Measurements from ENCODE around the gene ZNF277. TPM values are rescaled to one million over a fixed set of nuclear protein-coding genes. Genes with fewer than 3 reads are reported as not detected.

ZNF277 gene
- total RNA-seq, 2 donors from 2014 or later: 20.1 to 22.3 TPM

GRCh38 chr7:112182749-112183148, 23.7 kb upstream of the ZNF277 start:
- intact Hi-C loops (cut with DNase I, micrococcal nuclease): no loop called here
- peak in 1 of 2 donors; percentile 8 for DNase-seq
- ATAC-seq: no peak

DNA sequence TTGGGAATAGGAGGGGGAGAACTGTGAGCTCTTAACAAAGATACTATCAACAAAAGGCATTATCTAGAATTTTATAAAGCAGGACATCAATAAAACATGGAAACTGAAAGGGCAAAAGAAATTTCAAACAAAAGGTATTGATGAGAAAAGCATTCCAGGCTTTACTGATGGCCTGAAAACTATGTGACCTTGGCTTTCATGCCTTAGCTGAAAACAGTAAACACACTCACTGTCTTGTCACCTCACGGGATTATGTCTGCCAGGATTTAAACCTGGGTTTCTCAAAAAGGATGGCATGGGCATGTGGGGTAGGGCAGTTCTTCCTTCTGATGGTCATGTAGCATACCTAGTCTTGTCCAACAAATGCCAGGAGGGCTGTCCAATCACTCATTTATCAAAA, 23.2 kb upstream of the ZNF277 start:
- no peak for ATAC-seq
- no peak for DNase-seq
- intact Hi-C loops (cut with DNase I, micrococcal nuclease): no loop called here

DNA sequence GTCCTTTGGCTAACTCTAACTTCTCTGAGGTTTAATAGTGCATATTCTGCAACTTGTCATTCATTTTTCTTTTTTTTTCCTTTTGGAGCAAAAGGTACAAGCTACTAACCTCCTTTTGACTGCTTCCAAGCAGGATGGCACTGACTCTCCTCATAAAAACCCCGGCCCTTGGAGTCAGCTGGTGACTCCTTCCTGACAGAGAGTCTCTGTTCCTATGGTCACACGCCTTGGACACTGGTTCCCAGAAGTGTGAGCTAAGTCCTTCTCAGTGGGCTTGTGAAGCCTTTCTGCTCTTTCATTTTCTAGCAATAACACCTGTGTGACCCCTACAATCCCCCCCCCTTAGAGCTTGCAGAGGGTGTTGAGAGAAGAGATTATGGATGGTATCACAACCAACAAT, 22.0 kb upstream of the ZNF277 start:
- ATAC-seq: no peak
- intact Hi-C loops (cut with DNase I, micrococcal nuclease): no loop called here
- DNase-seq: no peak

GRCh38 chr7:112185005-112185834, 21.3 kb upstream of the ZNF277 start:
- ATAC-seq: no peak
- intact Hi-C loops (cut with DNase I, micrococcal nuclease): no loop called here
- no peak for DNase-seq

DNA sequence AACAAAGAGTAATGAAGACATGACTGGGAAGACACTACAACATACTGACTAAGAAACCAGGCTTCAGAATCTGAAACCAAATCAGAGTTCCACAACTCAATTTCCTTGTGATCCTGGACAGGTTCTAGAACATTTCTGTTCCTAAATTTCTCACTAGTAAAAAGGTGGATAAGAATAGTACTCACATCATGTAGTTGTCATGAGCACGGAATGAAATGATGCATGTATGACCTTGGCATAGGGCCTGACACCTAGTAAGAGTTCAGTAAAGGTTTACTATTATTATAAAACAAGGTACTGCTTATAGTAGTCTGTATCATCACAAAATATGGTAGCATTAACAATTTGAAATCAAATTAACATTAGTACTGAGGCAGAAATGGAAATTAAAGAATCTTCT, 20.2 kb upstream of the ZNF277 start:
- DNase-seq (no peak), ATAC-seq (no peak)
- intact Hi-C loops (cut with DNase I, micrococcal nuclease): no loop called here

GRCh38 chr7:112188257-112188656, 18.2 kb upstream of the ZNF277 start:
- ATAC-seq (no peak), DNase-seq (no peak)
- intact Hi-C loops (cut with DNase I, micrococcal nuclease): no loop called here

GRCh38 chr7:112189691-112190090, 16.8 kb upstream of the ZNF277 start:
- no peak for DNase-seq
- intact Hi-C loops (cut with DNase I, micrococcal nuclease): no loop called here

DNA sequence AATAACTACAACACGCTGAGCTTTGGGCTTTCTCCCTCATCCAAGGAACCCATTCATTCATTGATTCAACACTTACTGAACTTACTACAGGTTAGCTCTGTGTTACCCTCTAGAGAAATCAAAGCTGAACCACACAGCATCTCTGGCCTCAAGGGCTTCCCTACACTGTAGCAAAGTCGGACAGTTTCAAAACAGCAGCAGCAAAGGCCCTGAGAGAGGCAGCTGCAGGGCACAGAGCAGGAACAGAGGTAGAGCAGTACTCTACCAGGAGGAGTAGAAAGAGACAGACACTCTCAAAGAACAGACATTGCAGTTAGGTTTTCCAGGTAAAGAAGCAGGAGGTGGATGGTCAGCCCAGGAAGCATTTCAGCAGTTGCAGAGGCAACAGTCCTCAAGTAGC, 16.4 kb upstream of the ZNF277 start:
- DNase-seq: no peak
- intact Hi-C loops (cut with DNase I, micrococcal nuclease): no loop called here
- ATAC-seq: no peak

More at GRCh38 chr7:112189691-112190090, 16.8 kb upstream of the ZNF277 start:
- ATAC-seq: no peak

- intact Hi-C loops (cut with DNase I, micrococcal nuclease): no loop called here
- no peak for ATAC-seq
- no peak for DNase-seq
These were observed 14.0 kb upstream of the ZNF277 start for GRCh38 chr7:112192236-112193154.

- intact Hi-C loops (cut with DNase I, micrococcal nuclease): no loop called here
- ATAC-seq: peak; percentile 52
- DNase-seq: no peak
These were observed 12.5 kb upstream of the ZNF277 start for GRCh38 chr7:112193915-112194502.

GRCh38 chr7:112195717-112196116, 10.8 kb upstream of the ZNF277 start:
- ATAC-seq (no peak), DNase-seq (no peak)
- intact Hi-C loops (cut with DNase I, micrococcal nuclease): no loop called here

DNA sequence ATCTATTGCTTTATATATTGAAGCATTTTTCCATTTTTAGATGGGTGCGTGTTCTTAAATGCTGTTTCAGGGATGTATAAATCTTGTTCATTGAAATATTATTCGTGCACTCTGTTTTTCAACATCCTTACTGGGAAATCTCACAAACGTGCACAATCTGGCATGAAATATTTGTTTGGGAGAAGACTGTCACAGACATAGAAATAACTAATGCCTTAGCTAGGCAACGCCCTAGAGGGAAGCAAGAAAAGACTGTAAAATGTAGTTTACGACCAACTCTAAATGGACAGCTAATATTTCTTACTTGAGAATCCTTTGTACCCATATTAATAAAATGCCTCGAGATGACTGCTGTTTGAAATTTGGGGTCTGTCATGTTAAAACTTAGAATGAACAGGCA, 9.2 kb upstream of the ZNF277 start:
- intact Hi-C loops (cut with DNase I, micrococcal nuclease): no loop called here
- DNase-seq (no peak), ATAC-seq (no peak)

DNA sequence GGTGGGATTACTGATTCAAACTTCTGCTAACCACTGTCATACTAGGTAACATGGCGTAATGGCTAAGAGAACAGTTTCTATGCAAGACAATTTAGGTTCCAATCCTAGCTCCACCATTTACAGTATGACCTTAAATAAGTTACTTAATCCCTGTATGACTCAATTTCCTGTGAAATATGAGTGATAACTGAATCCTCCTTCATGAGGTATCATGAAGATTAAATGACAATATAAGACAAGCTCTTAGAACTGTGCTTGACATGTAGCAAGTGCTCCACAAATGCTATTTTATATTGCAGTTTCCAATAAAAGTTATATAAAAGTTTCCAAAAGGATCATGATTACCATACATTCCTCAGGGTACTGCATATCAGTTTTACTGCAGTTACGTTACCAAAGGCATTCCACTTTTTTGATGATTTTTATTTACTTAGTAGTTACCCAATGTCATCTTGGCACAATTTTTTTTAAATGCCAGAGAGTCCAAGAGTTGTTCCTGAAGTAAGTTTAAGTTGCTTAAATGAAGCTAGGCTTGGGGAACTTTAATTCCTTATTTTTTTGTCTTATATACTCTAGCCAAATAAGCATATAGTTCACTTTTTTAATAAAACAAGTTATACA, 7.3 kb upstream of the ZNF277 start:
- DNase-seq: no peak
- intact Hi-C loops (cut with DNase I, micrococcal nuclease): no loop called here
- no peak for ATAC-seq

- intact Hi-C loops (cut with DNase I, micrococcal nuclease): loop anchor here in 1 of 2 donors (10.0 kb wide), 2 partner anchors 195 to 735 kb away; a partner anchor contains a TSS
- ATAC-seq (no peak), DNase-seq (no peak)
These were observed 6.8 kb upstream of the ZNF277 start for GRCh38 chr7:112199672-112200071.

GRCh38 chr7:112201411-112201810, 5.1 kb upstream of the ZNF277 start:
- ATAC-seq: no peak
- intact Hi-C loops (cut with DNase I, micrococcal nuclease): loop anchor here in 1 of 2 donors (10.0 kb wide), 2 partner anchors 193 to 733 kb away; a partner anchor contains a TSS
- no peak for DNase-seq

GRCh38 chr7:112201839-112202238, 4.7 kb upstream of the ZNF277 start:
- no peak for ATAC-seq
- DNase-seq: no peak
- intact Hi-C loops (cut with DNase I, micrococcal nuclease): loop anchor here in 1 of 2 donors (10.0 kb wide), 2 partner anchors 193 to 733 kb away; a partner anchor contains a TSS

GRCh38 chr7:112202816-112203215, 3.7 kb upstream of the ZNF277 start:
- no peak for ATAC-seq
- intact Hi-C loops (cut with DNase I, micrococcal nuclease): loop anchor here in 1 of 2 donors (10.0 kb wide), 2 partner anchors 192 to 732 kb away; a partner anchor contains a TSS
- DNase-seq: peak in 1 of 2 donors; percentile 46

- ATAC-seq (no peak), DNase-seq (no peak)
- intact Hi-C loops (cut with DNase I, micrococcal nuclease): loop anchor here in 1 of 2 donors (10.0 kb wide), 2 partner anchors 191 to 731 kb away; a partner anchor contains a TSS
These were observed 3.1 kb upstream of the ZNF277 start for GRCh38 chr7:112203365-112203739.

Data from left colon (tissue), 2 donors.